GM12878 (cell line): Measurements from ENCODE around the gene JAKMIP1. TPM values are rescaled to one million over a fixed set of nuclear protein-coding genes. Genes with fewer than 3 reads are reported as not detected.

Experiments
- ATAC-seq: fragments of 200-7000 bp; cut with Tn5 transposase; 3 replicates; pipeline ENCODE4 v1.9.1; 2020; ENCODE audit warnings: mild to moderate bottlenecking, moderate library complexity
- BruUV-seq: library from RNA; stranded (reverse); fragments of 400-500 nt; replicated peaks from 2 replicates; lab custom pipeline; 2021; lab: Mats Ljungman, UMichigan
- CTCF ChIA-PET: fragments of 300-600 bp; sonication (Branson Sonifier 250); formaldehyde crosslinking; extraction: SDS; loops from one replicate; lab custom pipeline; 2021; ENCODE audit warnings: inconsistent platforms; lab: Yijun Ruan, JAX
- POLR2A ChIA-PET: fragments of 350-600 bp; formaldehyde crosslinking; extraction: SDS; loops from one replicate; lab custom pipeline; 2021; ENCODE audit warnings: inconsistent platforms; lab: Charles Lee
- RAD21 ChIA-PET: fragments of 300-600 bp; sonication (Branson Sonifier 250); formaldehyde crosslinking; loops from one replicate; lab custom pipeline; 2023; ENCODE audit warnings: antibody characterized with exemption; ENCODE audit not compliant: unreplicated experiment; lab: Charles Lee
- SMC1A ChIA-PET: fragments of 300-600 bp; sonication (Branson Sonifier 250); formaldehyde crosslinking; loops from one replicate; lab custom pipeline; 2023; ENCODE audit not compliant: unreplicated experiment, uncharacterized antibody; lab: Charles Lee
- DNase-seq: peaks from one replicate; pipeline ENCODE4 v3.0.0-alpha.2; 2011; ENCODE audit warnings: low read depth, low spot score
- FAIRE-seq: peaks from 3 replicates; lab custom pipeline; 2011; peaks lifted over from hg19 to GRCh38; lab: Jason Lieb, UNC
- H2AFZ ChIP-seq: 2 replicates; pipeline ENCODE4 v1.6.0; 2011; ENCODE audit warnings: low read depth, low read length, control low read depth; ENCODE audit not compliant: control insufficient read depth
- H3K27ac ChIP-seq: 2 replicates; pipeline ENCODE4 v1.5.1; 2011; ENCODE audit warnings: control low read depth; ENCODE audit not compliant: control insufficient read depth, insufficient read depth
- H3K27me3 ChIP-seq, 2 experiments: replicated peaks in 1 of 2; 2 replicates each; pipeline versions ENCODE4 v1.6.0 to v1.6.1; 2011; ENCODE audit warnings: low read length in 1 of 2; ENCODE audit not compliant: control insufficient read depth in 2 of 2, insufficient read depth in 2 of 2
- H3K36me3 ChIP-seq, 2 experiments: 2 replicates each; pipeline ENCODE4 v1.5.1; 2011; ENCODE audit warnings: low read length in 1 of 2; ENCODE audit not compliant: control insufficient read depth in 2 of 2, insufficient read depth in 2 of 2
- H3K4me1 ChIP-seq: 2 replicates; pipeline ENCODE4 v1.6.1; 2011; ENCODE audit warnings: mild to moderate bottlenecking, low read length, moderate library complexity, mixed read lengths; ENCODE audit not compliant: control insufficient read depth, insufficient read depth
- H3K4me2 ChIP-seq: 2 replicates; pipeline ENCODE4 v1.6.0; 2011; ENCODE audit warnings: control low read depth; ENCODE audit not compliant: control insufficient read depth, insufficient read depth
- H3K4me3 ChIP-seq: fragments of 200-600 bp; sonication (generic); 2 replicates; pipeline ENCODE4 v1.5.1; 2016
- H3K79me2 ChIP-seq: 2 replicates; pipeline ENCODE4 v1.6.0; 2011; ENCODE audit warnings: low read length; ENCODE audit not compliant: control insufficient read depth, insufficient read depth
- H3K9ac ChIP-seq: 2 replicates; pipeline ENCODE4 v1.8.0; 2011; ENCODE audit warnings: low read length, control low read depth, mixed read lengths; ENCODE audit not compliant: control insufficient read depth, insufficient read depth
- H3K9me3 ChIP-seq: replicated peaks from 3 replicates; pipeline ENCODE4 v1.5.1; 2011; ENCODE audit warnings: mild to moderate bottlenecking, low read length; ENCODE audit not compliant: control insufficient read depth, insufficient read depth
- H4K20me1 ChIP-seq: 2 replicates; pipeline ENCODE4 v1.6.0; 2011; ENCODE audit not compliant: control insufficient read depth, insufficient read depth
- ETV6 ChIP-seq, 2 experiments: fragments of 450-650 bp in 1 of 2; IDR thresholded peaks in 1 of 2; conservative IDR thresholded peaks in 1 of 2; 2 replicates each; pipeline ENCODE4 v1.6.1; 2014; ENCODE audit warnings: antibody characterized with exemption in 1 of 2, borderline replicate concordance in 1 of 2, low read depth in 1 of 2, mild to moderate bottlenecking in 1 of 2, moderate library complexity in 1 of 2
- NR2C1 ChIP-seq: fragments of 450-650 bp; IDR thresholded peaks from 2 replicates; pipeline ENCODE4 v1.6.1; 2017; ENCODE audit warnings: antibody characterized with exemption, mild to moderate bottlenecking, moderate library complexity
- POLR2AphosphoS5 ChIP-seq: IDR thresholded peaks from 2 replicates; pipeline ENCODE4 v1.6.1; 2011; ENCODE audit warnings: mild to moderate bottlenecking, low read length, inconsistent platforms
- RBBP5 ChIP-seq: fragments of 200-600 bp; sonication (generic); conservative IDR thresholded peaks from 2 replicates; pipeline ENCODE4 v1.6.1; 2016
- WGBS: methylation state at CpG from one replicate; pipeline ENCODE4 v1.1.6; 2016; ENCODE audit warnings: low lambda C conversion rate; ENCODE audit not compliant: insufficient replicate concordance, insufficient coverage; ENCODE audit errors: missing lambda C conversion rate; 5-methylcytosine and 5-hydroxymethylcytosine counted together
- in situ Hi-C: fragments of 300-500 bp; cut with MboI; formaldehyde crosslinking; loops from 9 replicates; pipeline ENCODE4 v1.14.3; 2018; ENCODE audit warnings: mixed read lengths
- intact Hi-C: fragments of 100-400 bp; cut with micrococcal nuclease; formaldehyde crosslinking; loops from one replicate; pipeline ENCODE4 v1.14.2; 2022; ENCODE audit not compliant: unreplicated experiment
- polyA plus RNA-seq, 11 experiments: library from polyadenylated mRNA; depleted of rRNA in 4 of 11; unstranded in 6 of 11; stranded (reverse) in 5 of 11; fragments of >200 nt; fragmentation: Nextera tagmentation in 4 of 11; fragmentation: Illumina TruSeq in 1 of 11; extraction: Ambion mirVana in 4 of 11; extraction: Trizol in 1 of 11; gene quantifications; 1 replicate in 1 of 11; 2 replicates in 10 of 11; pipeline versions ENCODE4 v1.2.1 to v1.2.3, GENCODE V29; 2011 to 2016; ENCODE audit warnings: inconsistent platforms in 2 of 11, missing spikeins in 2 of 11, low read depth in 1 of 11
- total RNA-seq, 4 experiments: library from RNA; depleted of rRNA in 3 of 4; stranded (reverse); fragments of >200 nt in 3 of 4; fragmentation: Illumina TruSeq in 1 of 4; extraction: Trizol in 1 of 4; gene quantifications; 2 replicates each; pipeline versions ENCODE4 v1.2.1 to v1.2.3, GENCODE V29; 2013 to 2021

Gene JAKMIP1
- total and polyA plus RNA-seq, 10 of the 15 experiments (the other 5 are each of a cell fraction or from before 2014, with no cell fraction given): 0.52 to 16.7 (median 12.3) TPM

- no peak for TF ChIP-seq RBBP5
Measured at GRCh38 chr4:6069845-6070709, 130.3 kb downstream of the JAKMIP1 start (continued).

GRCh38 chr4:6068986-6069385 is 131.4 kb downstream of the JAKMIP1 start:
- no peak for FAIRE-seq
- no TSS peak for BruUV-seq
- Histone ChIP-seq H3K79me2 (no peaks in the 10 kb centered on the region), H3K27me3 (no peaks in the 10 kb centered on the region), H3K9ac (no peak overlapping the region), H4K20me1 (no peaks in the 10 kb centered on the region), H3K9me3 (no peaks in the 10 kb centered on the region), H3K4me3 (no peak overlapping the region), H3K36me3 (no peaks in the 10 kb centered on the region), H3K4me1 (no peaks in the 10 kb centered on the region), H3K27ac (no peak overlapping the region), H2AFZ (no peak overlapping the region), H3K4me2 (no peak overlapping the region)
- WGBS: 70% methylated on average over 2 of the region's 2 CpGs
- ChIA-PET SMC1A (no interaction called here), CTCF (no interaction called here), RAD21 (no interaction called here), POLR2A (no interaction called here)
- in situ Hi-C loops (no loop called here), intact Hi-C loops (no loop called here)
- ATAC-seq: no peak
- TF ChIP-seq ETV6 (conservative IDR thresholded peaks at IDR 0.05 in 1 of 2, IDR thresholded peaks at IDR 0.05 in 1 of 2; ENCODE audit: borderline replicate concordance in 1 of 2, low read depth in 1 of 2): no peak
- TF ChIP-seq NR2C1: no peak
- no peak for TF ChIP-seq POLR2AphosphoS5
- DNase-seq: no peak
